HCT116 (cell line): ENCODE data around the gene EEPD1. TPM values are rescaled to one million over a fixed set of nuclear protein-coding genes. Genes with fewer than 3 reads are reported as not detected.

ENCODE experiments used
- ATAC-seq: fragments of 200-7000 bp; cut with Tn5 transposase; 2 replicates; pipeline ENCODE4 v1.9.1; 2020; ENCODE audit warnings: mild to moderate bottlenecking, moderate library complexity
- BruUV-seq: library from RNA; stranded (reverse); fragments of 400-500 nt; replicated peaks from 2 replicates; lab custom pipeline; 2021; lab: Mats Ljungman, UMichigan
- CTCF ChIA-PET: fragments of 300-600 bp; sonication (Branson Sonifier 250); formaldehyde crosslinking; loops from one replicate; lab custom pipeline; 2021; ENCODE audit warnings: antibody characterized with exemption; lab: Charles Lee
- POLR2A ChIA-PET: fragments of 300-600, 350-600 bp; sonication (Branson Sonifier 250); formaldehyde crosslinking; loops from one replicate; lab custom pipeline; 2021; ENCODE audit warnings: antibody characterized with exemption; lab: Charles Lee
- RAD21 ChIA-PET, 2 experiments: fragments of 300-600 bp; sonication (Branson Sonifier 250); formaldehyde crosslinking; loops; one replicate each; lab custom pipeline; 2023; ENCODE audit warnings: low total read pairs in 2 of 2; ENCODE audit not compliant: uncharacterized antibody in 2 of 2, unreplicated experiment in 2 of 2, low non-redundant PET in 1 of 2; lab: Charles Lee
- DNase-seq: peaks from one replicate; pipeline ENCODE4 v3.0.0-alpha.2; 2010; ENCODE audit warnings: low read depth, low spot score
- H2AFZ ChIP-seq: fragments of 200-600 bp; shearing (Covaris generic), sonication (generic); 2 replicates; pipeline ENCODE4 v1.6.1; 2017; ENCODE audit warnings: low read depth, mixed run types, mixed read lengths, antibody characterized with exemption, low read length; ENCODE audit not compliant: poor library complexity, severe bottlenecking
- H3K27ac ChIP-seq: 2 replicates; pipeline ENCODE4 v1.5.1; 2012; ENCODE audit warnings: low read depth, low read length
- H3K27me3 ChIP-seq: fragments of 200-600 bp; sonication (generic); 2 replicates; pipeline ENCODE4 v1.6.1; 2016; ENCODE audit warnings: mixed run types, low read length, mixed read lengths; ENCODE audit not compliant: insufficient read depth
- H3K36me3 ChIP-seq, 2 experiments: fragments of 200-500 bp in 1 of 2; fragments of 200-600 bp in 1 of 2; sonication (Bioruptor generic) in 1 of 2; sonication (generic) in 1 of 2; 2 replicates each; pipeline versions ENCODE4 v1.5.1 to v1.6.1; 2014 to 2016; ENCODE audit warnings: low read length in 2 of 2, inconsistent platforms in 1 of 2, mixed read lengths in 1 of 2, mixed run types in 1 of 2; ENCODE audit not compliant: insufficient read depth in 2 of 2, control insufficient read depth in 1 of 2
- H3K4me1 ChIP-seq, 2 experiments: fragments of 200-600 bp in 1 of 2; sonication (generic) in 1 of 2; 2 replicates each; pipeline versions ENCODE4 v1.5.1 to v1.6.1; 2012 to 2017; ENCODE audit warnings: low read length in 2 of 2, inconsistent platforms in 1 of 2, mild to moderate bottlenecking in 1 of 2, mixed read lengths in 1 of 2, mixed run types in 1 of 2, moderate library complexity in 1 of 2; ENCODE audit not compliant: insufficient read depth in 2 of 2, control insufficient read depth in 1 of 2
- H3K4me2 ChIP-seq: fragments of 200-600 bp; sonication (generic); 2 replicates; pipeline ENCODE4 v1.6.1; 2017; ENCODE audit warnings: mixed run types, low read length, mixed read lengths
- H3K4me3 ChIP-seq, 2 experiments: fragments of 200-600 bp in 1 of 2; sonication (generic) in 1 of 2; replicated peaks in 1 of 2; 2 replicates each; pipeline ENCODE4 v1.5.1; 2011 to 2016; ENCODE audit warnings: low read length in 2 of 2, control low read depth in 1 of 2, low read depth in 1 of 2, mild to moderate bottlenecking in 1 of 2, mixed read lengths in 1 of 2, mixed run types in 1 of 2
- H3K79me2 ChIP-seq: fragments of 200-600 bp; sonication (generic); 2 replicates; pipeline ENCODE4 v1.6.1; 2017; ENCODE audit warnings: mild to moderate bottlenecking, mixed run types, low read length, moderate library complexity, mixed read lengths; ENCODE audit not compliant: insufficient read depth
- H3K9ac ChIP-seq: fragments of 200-600 bp; sonication (generic); 2 replicates; pipeline ENCODE4 v1.6.1; 2016; ENCODE audit warnings: low read length, mixed read lengths
- H3K9me2 ChIP-seq: fragments of 200-600 bp; sonication (generic), shearing (Covaris generic); 2 replicates; pipeline ENCODE4 v1.6.1; 2017; ENCODE audit warnings: mixed run types, mild to moderate bottlenecking, moderate library complexity; ENCODE audit not compliant: insufficient read depth
- H3K9me3 ChIP-seq, 2 experiments: fragments of 200-500 bp in 1 of 2; fragments of 200-600 bp in 1 of 2; sonication (Bioruptor generic) in 1 of 2; sonication (generic) in 1 of 2; 2 replicates each; pipeline ENCODE4 v1.6.1; 2014 to 2017; ENCODE audit warnings: low read length in 2 of 2, mixed read lengths in 2 of 2, inconsistent platforms in 1 of 2, low read depth in 1 of 2, mild to moderate bottlenecking in 1 of 2, mixed run types in 1 of 2, moderate library complexity in 1 of 2; ENCODE audit not compliant: control insufficient read depth in 1 of 2, insufficient read depth in 1 of 2
- H4K20me1 ChIP-seq: fragments of 200-600 bp; sonication (generic), shearing (Covaris generic); 2 replicates; pipeline ENCODE4 v1.6.1; 2017; ENCODE audit warnings: mixed run types, mild to moderate bottlenecking, moderate library complexity; ENCODE audit not compliant: insufficient read depth
- ATF3 ChIP-seq: IDR thresholded peaks from 2 replicates; pipeline ENCODE4 v1.6.1; 2012
- CBX3 ChIP-seq: IDR thresholded peaks from 2 replicates; pipeline ENCODE4 v1.6.1; 2012; ENCODE audit warnings: low read depth
- CEBPB ChIP-seq: IDR thresholded peaks from 2 replicates; pipeline ENCODE4 v1.6.1; 2012; ENCODE audit warnings: low read depth
- EGR1 ChIP-seq: IDR thresholded peaks from 2 replicates; pipeline ENCODE4 v1.6.1; 2012; ENCODE audit warnings: low read depth
- EZH2phosphoT487 ChIP-seq: fragments of 200-600 bp; IDR thresholded peaks from 2 replicates; pipeline ENCODE4 v1.6.1; 2018; ENCODE audit warnings: antibody characterized with exemption, borderline replicate concordance
- YY1 ChIP-seq: IDR thresholded peaks from 2 replicates; pipeline ENCODE4 v1.6.1; 2011; ENCODE audit warnings: low read length, low read depth, moderate library complexity, mild to moderate bottlenecking; ENCODE audit not compliant: insufficient replicate concordance; ENCODE audit errors: extremely low read depth
- intact Hi-C: fragments of 100-400 bp; cut with micrococcal nuclease; formaldehyde crosslinking; loops from 2 replicates; pipeline ENCODE4 v1.10.0; 2022
- total RNA-seq: library from RNA; stranded (reverse); gene quantifications from one replicate; pipeline ENCODE4 v1.2.1, GENCODE V29; 2021; ENCODE audit not compliant: unreplicated experiment

The EEPD1 gene
- total RNA-seq, 1 experiment from 2014 or later, result 4.2 TPM

GRCh38 chr7:36186359-36187121 is 33.5 kb downstream of the EEPD1 start:
- intact Hi-C loops, result no loop called here
- TF ChIP-seq ATF3, result no peak
- Histone ChIP-seq H3K9me3 (no peaks in the 10 kb centered on the region), H4K20me1 (no peaks in the 10 kb centered on the region), H3K4me2 (no peak overlapping the region), H3K9ac (no peak overlapping the region), H3K27me3 (no peaks in the 10 kb centered on the region), H3K4me1 (no peaks in the 10 kb centered on the region), H3K79me2 (no peaks in the 10 kb centered on the region), H3K27ac (no peak overlapping the region), H3K9me2 (no peaks in the 10 kb centered on the region), H2AFZ (no peak overlapping the region), H3K4me3 (no peak overlapping the region), H3K36me3 (no peaks in the 10 kb centered on the region)
- ATAC-seq (no peak), DNase-seq (no peak)
- ChIA-PET CTCF (no interaction called here), POLR2A (no interaction called here), RAD21 (no interaction called here)
- no TSS peak for BruUV-seq

- ATAC-seq (no peak), DNase-seq (no peak)
- POLR2A ChIA-PET, result no interaction called here
- Histone ChIP-seq H3K4me1 (no peaks in the 10 kb centered on the region), H3K79me2 (no peaks in the 10 kb centered on the region), H3K9me3 (no peaks in the 10 kb centered on the region), H3K27me3 (no peaks in the 10 kb centered on the region), H3K36me3 (no peaks in the 10 kb centered on the region), H3K4me2 (no peak overlapping the region), H4K20me1 (no peaks in the 10 kb centered on the region), H3K9me2 (no peaks in the 10 kb centered on the region), H3K9ac (no peak overlapping the region), H3K4me3 (no peak overlapping the region), H3K27ac (no peak overlapping the region), H2AFZ (no peak overlapping the region)
- RAD21 ChIA-PET, result no interaction called here
- CTCF ChIA-PET, result no interaction called here
- intact Hi-C loops, result no loop called here
- TF ChIP-seq CEBPB (no peak), YY1 (no peak), EZH2phosphoT487 (no peak), CBX3 (no peak), EGR1 (no peak)
- no TSS peak for BruUV-seq
Observed at GRCh38 chr7:36188266-36188665, 35.2 kb downstream of the EEPD1 start.
